ENCODE results near the gene BLOC1S1.

BLOC1S1 gene

DNA sequence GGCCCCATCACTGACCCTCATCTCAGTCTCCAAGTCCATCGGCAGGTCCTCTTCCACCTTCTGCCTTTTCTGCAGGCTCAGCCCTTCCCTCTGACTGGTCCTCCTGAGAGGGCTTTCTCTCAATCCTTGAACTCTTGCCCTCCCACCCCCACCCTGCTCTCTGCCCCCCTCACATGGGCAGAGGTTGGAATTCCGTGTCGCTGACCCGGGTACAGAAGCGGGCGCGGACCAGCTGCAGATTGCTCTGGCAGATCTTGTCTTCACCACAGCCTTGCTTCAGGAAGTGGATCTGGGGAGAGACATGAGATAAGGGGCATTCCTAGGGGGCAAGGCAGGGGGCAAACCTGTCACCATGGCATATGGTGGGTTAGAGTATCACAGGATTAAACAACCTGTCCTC lies 20.5 kb upstream of the BLOC1S1 start:
- DNase-seq = no peak

GRCh38 chr12:55696141-55696540 lies 19.7 kb upstream of the BLOC1S1 start:
- DNase-seq = no peak

DNA sequence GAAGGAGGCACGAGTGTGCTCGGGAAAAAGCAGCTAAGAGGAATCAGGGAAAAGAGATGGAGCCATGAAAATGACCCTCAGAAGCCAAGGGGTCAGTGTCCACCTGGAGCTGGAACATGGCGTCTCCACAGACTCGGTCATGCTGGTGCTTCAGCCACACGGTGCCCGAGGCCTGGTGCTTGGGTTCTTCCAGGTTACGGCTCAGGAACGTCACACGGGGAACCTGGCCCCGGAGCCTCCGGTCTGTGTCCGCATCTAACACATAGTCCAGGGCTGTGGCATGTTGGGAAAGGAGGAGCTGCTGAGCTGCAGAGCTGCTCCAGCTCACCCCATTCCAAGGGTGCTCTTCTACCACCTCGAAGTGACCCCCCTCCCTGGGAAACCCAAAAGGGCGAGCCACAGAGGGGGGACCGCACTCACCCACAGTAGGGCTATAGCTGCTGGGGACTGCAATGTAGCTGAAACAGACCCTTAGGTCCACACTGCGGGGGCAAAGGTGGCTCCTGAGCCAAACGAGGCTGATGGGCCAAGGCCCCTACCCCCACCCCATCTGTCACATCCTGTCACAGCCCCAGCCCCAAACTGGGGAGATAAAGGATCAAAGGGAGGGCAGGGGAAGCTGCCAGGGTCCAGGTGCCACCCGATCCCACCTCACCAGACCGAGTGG lies 18.9 kb upstream of the BLOC1S1 start:
- DNase-seq = no peak

- no peak for DNase-seq
These were observed 18.2 kb upstream of the BLOC1S1 start for GRCh38 chr12:55697686-55698085.

DNA sequence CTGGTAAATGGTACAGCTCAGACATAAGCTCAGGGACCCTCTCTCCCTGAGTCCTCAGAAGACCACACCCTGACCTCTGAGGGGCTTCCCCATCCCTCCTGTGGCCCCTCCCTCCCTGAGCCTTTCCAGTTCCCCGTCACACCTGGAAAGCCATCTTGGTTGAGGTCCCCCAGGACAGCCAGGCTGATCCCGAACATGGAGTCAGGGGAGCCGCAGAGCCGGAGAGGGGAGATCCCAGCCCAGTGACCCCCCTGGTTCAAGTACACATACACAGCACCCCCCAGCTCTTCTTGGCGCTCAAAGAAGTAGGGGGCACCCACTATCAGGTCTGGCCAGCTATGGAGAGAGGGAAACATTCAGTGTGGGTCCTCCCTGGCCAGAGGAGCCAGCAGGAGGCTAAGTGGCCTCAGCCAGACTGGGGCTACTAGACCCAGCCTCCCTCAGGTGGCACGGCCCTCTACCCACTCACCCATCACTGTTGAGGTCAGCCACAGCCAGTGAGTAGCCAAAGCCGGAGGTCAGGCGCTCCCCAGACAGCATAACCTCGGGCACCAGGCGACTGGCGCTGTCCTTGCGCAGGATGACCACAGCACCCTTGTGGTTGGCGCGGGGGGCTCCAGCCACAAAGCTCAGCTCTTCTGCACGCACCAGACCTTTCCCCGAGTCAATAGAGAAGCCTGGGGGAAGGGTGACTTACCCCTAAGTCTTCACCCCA lies 17.4 kb upstream of the BLOC1S1 start:
- no peak for DNase-seq

GRCh38 chr12:55698965-55699364 lies 16.9 kb upstream of the BLOC1S1 start:
- DNase-seq = no peak

DNA sequence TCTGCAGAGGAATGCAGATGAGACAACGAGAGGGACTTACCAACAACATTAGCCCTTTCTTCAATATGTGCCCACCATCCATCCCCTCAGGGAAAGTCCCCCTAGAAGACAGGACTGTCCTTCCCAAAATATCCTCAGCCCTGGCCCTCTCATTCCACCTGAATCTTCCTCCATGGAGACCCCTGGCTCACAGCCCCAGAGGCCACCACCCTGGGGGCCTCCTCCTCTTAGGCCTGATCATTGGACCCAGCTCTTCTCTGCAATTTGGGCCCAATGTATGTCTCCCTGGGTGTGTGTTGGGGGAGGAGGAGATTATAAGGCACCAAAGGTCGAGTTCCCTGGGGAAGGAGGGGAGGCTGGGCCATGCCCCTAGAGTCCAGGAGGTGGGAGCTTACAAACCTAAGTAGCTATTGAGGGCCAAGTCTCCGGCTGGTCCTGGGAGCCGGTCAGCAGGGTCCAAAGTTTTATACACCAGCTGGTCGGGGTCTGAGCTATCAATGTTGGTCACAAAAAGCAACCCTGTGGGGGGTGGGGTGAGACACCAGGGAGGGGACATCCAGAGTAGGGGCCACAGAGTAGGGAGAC lies 16.3 kb upstream of the BLOC1S1 start:
- DNase-seq = no peak

DNA sequence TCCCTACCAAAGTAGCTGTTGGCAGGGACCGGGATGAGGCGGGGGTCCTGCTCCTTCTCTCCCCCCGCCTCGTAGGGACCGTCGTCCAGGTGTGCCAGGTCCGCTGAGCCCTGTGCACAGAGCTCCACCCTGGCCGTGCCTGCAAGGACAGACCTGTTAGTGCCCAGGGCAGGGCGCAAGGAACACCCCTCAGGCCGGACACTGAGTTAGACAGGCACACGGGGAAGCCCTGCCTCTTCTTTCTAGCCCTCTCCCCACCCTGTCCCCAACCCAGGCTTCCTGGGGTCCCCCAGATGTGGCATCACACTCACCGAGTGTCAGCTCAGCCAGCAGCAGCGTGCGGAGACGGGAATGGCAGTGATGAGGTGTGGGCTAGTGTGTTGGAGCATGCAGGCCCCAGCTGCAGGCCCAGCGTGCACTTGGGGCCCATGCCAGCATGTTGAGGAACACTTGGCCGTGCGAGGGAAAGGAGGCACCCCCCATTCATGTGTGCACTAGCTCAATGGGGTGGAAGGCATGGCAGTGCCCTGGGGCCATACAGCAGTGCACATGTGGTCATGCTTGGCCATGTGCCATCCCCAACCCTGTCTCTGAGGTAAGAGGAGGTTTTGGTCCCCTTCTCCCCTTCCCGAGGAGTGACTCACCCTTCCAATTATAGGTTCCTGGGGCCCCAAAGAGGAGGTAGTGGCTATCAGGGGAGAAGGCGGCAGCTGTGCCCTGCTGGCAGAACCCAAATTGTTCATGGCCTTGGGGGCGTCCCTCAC lies 15.4 kb upstream of the BLOC1S1 start:
- DNase-seq = no peak

DNA sequence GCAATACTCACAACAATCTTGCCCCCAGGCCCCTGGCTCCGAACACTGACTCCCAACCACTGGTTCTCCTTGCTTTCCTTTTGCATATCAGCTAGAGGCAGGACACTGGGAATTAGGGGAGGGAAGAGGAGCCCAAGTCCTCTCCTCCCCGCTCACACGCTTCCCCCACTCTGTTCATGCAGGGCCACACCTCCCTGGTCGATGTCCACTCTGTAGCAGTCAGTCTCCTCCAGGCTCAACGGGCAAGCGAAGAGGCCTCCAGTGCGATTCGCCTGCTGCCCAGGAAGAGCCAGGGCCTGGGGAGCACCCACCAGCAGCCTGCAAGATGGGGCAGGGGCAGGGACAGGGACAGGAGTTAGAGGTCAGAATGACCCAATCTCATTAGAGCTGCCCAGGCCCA lies 13.0 kb upstream of the BLOC1S1 start:
- DNase-seq = no peak

GRCh38 chr12:55703288-55703687 lies 12.6 kb upstream of the BLOC1S1 start:
- no peak for DNase-seq

GRCh38 chr12:55703901-55704761 lies 11.7 kb upstream of the BLOC1S1 start:
- DNase-seq = no peak

DNA sequence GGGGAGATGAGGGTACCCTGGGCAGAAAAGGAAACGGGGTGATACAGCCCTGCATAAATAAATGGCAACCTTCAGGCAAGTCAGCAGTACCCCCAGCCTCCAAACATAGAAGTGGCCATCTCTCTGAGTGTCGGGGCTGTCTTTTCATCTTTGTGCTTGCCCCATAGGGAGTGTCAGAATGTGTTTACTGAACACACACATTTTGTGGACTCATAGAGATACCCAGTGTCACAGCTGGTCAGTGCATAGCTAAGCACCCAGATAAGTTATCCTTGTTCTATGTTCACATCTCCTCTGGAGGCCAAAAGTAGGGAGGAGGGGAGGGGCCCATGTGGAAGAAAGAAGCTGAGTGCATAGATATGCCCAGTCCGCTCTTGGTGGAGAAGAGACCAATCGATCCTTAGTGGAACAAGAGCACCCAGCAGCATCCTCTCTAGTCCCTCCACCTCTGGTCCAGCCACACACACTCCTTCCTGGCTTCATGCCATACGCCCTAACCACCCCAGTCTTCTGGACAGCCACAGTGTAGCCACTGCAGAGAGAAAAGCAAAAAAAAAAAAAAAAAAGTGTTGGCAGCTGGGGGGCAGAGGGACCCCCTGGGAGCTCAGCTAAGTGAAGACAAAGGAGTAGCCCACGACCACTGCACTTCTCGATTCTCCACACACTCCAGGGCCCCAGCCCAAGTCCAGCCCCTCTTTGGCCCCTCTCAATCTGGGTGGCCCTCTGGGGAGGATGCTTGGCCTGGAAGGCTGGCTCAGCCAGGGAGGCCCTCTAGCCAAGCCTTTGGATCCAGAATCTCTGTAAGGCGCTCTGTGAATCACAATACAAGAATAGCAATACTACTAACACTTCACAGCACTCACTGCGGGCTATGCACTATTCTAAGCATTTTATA lies 10.8 kb upstream of the BLOC1S1 start:
- DNase-seq = no peak

DNA sequence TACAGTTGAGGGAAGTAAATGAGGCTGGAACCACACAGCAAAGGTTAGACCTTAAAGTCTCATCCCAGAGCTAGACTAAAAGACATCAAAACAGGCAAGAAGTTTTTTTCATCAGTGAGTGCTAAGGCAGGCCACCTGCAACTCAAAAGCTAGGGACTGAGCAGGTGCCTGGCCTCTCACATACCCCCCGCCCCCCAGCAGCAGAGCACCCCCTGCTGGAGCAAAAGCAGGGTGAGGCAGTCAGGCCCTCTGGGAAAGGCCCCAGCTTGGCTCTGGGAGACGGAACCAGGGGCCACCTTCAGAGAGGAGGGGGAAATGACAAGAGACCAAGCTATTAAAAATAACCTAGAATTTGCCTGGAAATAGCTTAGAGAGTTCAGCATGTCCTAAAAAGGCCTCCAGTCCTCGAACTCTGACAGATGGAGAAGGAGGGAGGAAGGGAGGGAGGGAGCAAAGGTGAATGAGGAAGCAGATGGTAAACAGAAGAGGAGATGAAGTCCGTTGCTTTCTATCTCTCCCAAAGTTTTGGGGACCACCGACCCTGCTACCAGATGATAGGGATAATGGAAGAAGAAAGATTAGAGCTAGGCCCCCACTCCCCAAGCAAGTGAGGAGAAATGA lies 10.0 kb upstream of the BLOC1S1 start:
- DNase-seq = no peak

GRCh38 chr12:55706568-55707218 lies 9.2 kb upstream of the BLOC1S1 start:
- DNase-seq = no peak

GRCh38 chr12:55707219-55707671 lies 8.6 kb upstream of the BLOC1S1 start:
- no peak for DNase-seq

GRCh38 chr12:55707841-55708694 lies 7.8 kb upstream of the BLOC1S1 start, which contains the start of gene ITGA7:
Gene ITGA7 (minus strand): TSS chr12:55707904. CDS start chr12:55707682, 222 bp downstream.
- DNase-seq = peak; percentile 49

DNA sequence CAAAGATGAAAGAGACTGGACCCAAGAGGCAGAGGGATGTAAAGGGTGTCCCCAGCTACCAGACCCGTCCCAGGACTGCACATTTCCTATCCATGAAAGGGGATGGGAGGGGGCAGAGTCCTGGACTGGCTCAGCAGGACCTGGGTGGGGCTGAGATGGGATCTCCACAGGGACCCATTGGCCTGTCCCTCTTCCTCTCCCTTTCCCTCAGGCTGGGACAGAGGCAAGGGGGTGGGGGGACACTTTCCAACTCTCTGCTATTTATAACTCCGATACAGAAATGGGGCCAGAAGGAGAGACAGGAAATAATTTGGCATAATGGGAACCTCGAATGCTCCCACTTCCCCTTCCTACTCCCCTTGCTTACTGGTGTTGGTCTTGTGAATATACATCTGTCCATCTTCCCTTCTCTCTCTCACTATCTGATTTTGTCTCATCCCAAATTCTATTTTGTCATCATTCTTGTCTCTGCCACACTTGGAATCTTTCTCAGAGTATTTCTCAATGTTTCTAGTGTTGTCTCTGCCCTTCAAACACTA lies 7.1 kb upstream of the BLOC1S1 start:
- DNase-seq = no peak

GRCh38 chr12:55711786-55712553 lies 3.9 kb upstream of the BLOC1S1 start:
- DNase-seq = no peak

Measured in NCI-H774 (cell line).